ENCODE measurements around the gene AP3M1. TPM values are rescaled to one million over a fixed set of nuclear protein-coding genes. Genes with fewer than 3 reads are reported as not detected.
A peak's percentile ranks its signal among the peaks of the same experiment; 100 is the strongest.

The AP3M1 gene
- polyA plus RNA-seq, 3 donors = 17.5 to 32.0 (median 23.2) TPM

DNA sequence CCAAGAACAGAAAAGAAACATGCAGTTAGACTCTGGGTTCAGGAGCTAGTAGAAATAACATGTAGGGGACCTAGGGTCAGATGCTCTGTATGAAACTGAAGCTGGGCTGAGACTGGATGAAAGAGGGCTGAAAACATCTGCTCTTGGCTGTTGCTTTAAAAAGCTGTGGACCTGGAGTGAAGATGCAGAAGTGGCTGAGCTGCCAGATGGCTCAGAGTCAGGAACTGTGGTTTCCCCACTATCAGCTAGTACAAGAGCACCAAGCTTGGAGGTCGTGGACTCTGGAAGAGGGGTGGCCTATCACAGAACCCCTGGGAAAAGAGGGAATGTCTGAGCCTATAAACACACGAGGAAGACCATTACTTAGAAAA lies 6.3 kb upstream of the AP3M1 start:
- Histone ChIP-seq H3K27ac (ENCODE audit: low read depth in 1 of 2, low read length in 2 of 2) (no peak overlapping the region), H3K4me3 (replicated peaks in 1 of 3; ENCODE audit: low read depth in 2 of 3, low read length in 3 of 3) (no peak overlapping the region), H3K4me2 (replicated peaks; ENCODE audit: extremely low read depth, low read length, poor library complexity, severe bottlenecking) (no peak overlapping the region), H4K20me1 (ENCODE audit: insufficient read depth, low read length) (no peaks in the 10 kb centered on the region), H3K9ac (ENCODE audit: insufficient read depth, low read length, poor library complexity, severe bottlenecking) (no peak overlapping the region), H3K27me3 (ENCODE audit: control insufficient read depth in 2 of 2, insufficient read depth in 2 of 2, low read length in 2 of 2) (no peaks in the 10 kb centered on the region), H3K36me3 (replicated peaks in 1 of 2; ENCODE audit: control insufficient read depth in 1 of 2, insufficient read depth in 2 of 2, low read length in 2 of 2) (no peaks in the 10 kb centered on the region), H3K4me1 (ENCODE audit: control insufficient read depth in 1 of 2, insufficient read depth in 2 of 2, low read length in 2 of 2) (peaks cover 15 to 18% of the 10 kb centered on the region in 2 donors), H2AFZ (ENCODE audit: insufficient read depth, low read depth, low read length, poor library complexity, severe bottlenecking) (no peak overlapping the region), H3K79me2 (ENCODE audit: insufficient read depth, low read length) (peaks cover 38% of the 10 kb centered on the region), H3K9me3 (replicated peaks in 1 of 2; ENCODE audit: control insufficient read depth in 1 of 2, insufficient read depth in 1 of 2, low read length in 2 of 2) (no peaks in the 10 kb centered on the region)
- no peaks in the 10 kb centered on the region for H3K9me3 Mint-ChIP-seq
- peaks cover 31% of the 10 kb centered on the region for H3K4me1 Mint-ChIP-seq
- DNase-seq = no peak
- H3K36me3 Mint-ChIP-seq = peaks cover 0 to 1% of the 10 kb centered on the region in 2 donors
- no peaks in the 10 kb centered on the region for H3K27me3 Mint-ChIP-seq (ENCODE audit: low read depth in 3 of 3)
- peak overlapping the region in 3 of 7 donors; percentile 9 to 77 (median 69) for H3K27ac Mint-ChIP-seq
- intact Hi-C loops (cut with micrococcal nuclease) = loop anchor here (10.0 kb wide), 1 partner anchor 668 kb away; the partner anchor contains the start of gene KAT6B (in 2 of the 2)
- no CpG with 5 or more reads among the region's 2 CpGs for WGBS (ENCODE audit: insufficient coverage)
- H3K4me3 Mint-ChIP-seq = no peak overlapping the region
- TF ChIP-seq, protein P1, sequence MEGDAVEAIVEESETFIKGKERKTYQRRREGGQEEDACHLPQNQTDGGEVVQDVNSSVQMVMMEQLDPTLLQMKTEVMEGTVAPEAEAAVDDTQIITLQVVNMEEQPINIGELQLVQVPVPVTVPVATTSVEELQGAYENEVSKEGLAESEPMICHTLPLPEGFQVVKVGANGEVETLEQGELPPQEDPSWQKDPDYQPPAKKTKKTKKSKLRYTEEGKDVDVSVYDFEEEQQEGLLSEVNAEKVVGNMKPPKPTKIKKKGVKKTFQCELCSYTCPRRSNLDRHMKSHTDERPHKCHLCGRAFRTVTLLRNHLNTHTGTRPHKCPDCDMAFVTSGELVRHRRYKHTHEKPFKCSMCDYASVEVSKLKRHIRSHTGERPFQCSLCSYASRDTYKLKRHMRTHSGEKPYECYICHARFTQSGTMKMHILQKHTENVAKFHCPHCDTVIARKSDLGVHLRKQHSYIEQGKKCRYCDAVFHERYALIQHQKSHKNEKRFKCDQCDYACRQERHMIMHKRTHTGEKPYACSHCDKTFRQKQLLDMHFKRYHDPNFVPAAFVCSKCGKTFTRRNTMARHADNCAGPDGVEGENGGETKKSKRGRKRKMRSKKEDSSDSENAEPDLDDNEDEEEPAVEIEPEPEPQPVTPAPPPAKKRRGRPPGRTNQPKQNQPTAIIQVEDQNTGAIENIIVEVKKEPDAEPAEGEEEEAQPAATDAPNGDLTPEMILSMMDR (IDR thresholded peaks at IDR 0.05) = no peak

DNA sequence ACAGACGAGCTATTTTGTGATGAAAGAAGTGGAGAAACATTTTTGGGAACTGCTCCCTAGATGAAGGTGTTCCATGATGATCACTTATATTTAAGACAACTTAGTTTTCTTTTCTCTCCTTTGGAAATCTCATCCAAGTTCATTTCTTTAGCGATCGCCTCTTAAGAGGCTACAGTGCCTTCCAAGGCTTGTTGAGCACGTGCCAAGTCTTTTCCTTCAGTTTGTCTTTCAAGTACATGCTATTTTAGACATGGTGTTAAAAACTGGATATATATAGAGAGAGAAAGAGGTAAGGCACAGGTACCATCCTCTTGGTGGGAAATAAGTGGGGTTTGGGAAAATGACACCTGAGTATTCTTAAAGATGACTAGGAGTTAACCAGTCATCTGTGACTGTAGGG lies 3.0 kb upstream of the AP3M1 start:
- no peak for DNase-seq
- Mint-ChIP-seq H3K36me3 (peaks cover 0 to 1% of the 10 kb centered on the region in 2 donors), H3K4me1 (peaks cover 37% of the 10 kb centered on the region), H3K9me3 (no peaks in the 10 kb centered on the region), H3K27me3 (ENCODE audit: low read depth in 3 of 3) (no peaks in the 10 kb centered on the region), H3K4me3 (no peak overlapping the region), H3K27ac (no peak overlapping the region)
- Histone ChIP-seq H3K4me3 (replicated peaks in 1 of 3; ENCODE audit: low read depth in 2 of 3, low read length in 3 of 3) (no peak overlapping the region), H3K36me3 (replicated peaks in 1 of 2; ENCODE audit: control insufficient read depth in 1 of 2, insufficient read depth in 2 of 2, low read length in 2 of 2) (no peaks in the 10 kb centered on the region), H3K4me1 (ENCODE audit: control insufficient read depth in 1 of 2, insufficient read depth in 2 of 2, low read length in 2 of 2) (peaks cover 32 to 36% of the 10 kb centered on the region in 2 donors), H3K4me2 (replicated peaks; ENCODE audit: extremely low read depth, low read length, poor library complexity, severe bottlenecking) (no peak overlapping the region), H3K9ac (ENCODE audit: insufficient read depth, low read length, poor library complexity, severe bottlenecking) (no peak overlapping the region), H3K79me2 (ENCODE audit: insufficient read depth, low read length) (peaks cover 68% of the 10 kb centered on the region), H4K20me1 (ENCODE audit: insufficient read depth, low read length) (peaks cover under 1% of the 10 kb centered on the region), H3K9me3 (replicated peaks in 1 of 2; ENCODE audit: control insufficient read depth in 1 of 2, insufficient read depth in 1 of 2, low read length in 2 of 2) (no peaks in the 10 kb centered on the region), H2AFZ (ENCODE audit: insufficient read depth, low read depth, low read length, poor library complexity, severe bottlenecking) (no peak overlapping the region), H3K27ac (ENCODE audit: low read depth in 1 of 2, low read length in 2 of 2) (no peak overlapping the region), H3K27me3 (ENCODE audit: control insufficient read depth in 2 of 2, insufficient read depth in 2 of 2, low read length in 2 of 2) (no peaks in the 10 kb centered on the region)
- intact Hi-C loops (cut with micrococcal nuclease) = loop anchor here (5.0 to 10.0 kb wide), 5 partner anchors 34 to 671 kb away; partner anchors contain the start of gene KAT6B (in 2 of the 2)
- WGBS (ENCODE audit: insufficient coverage) = no CpG with 5 or more reads among the region's 4 CpGs
- TF ChIP-seq, protein P1 (IDR thresholded peaks at IDR 0.05) = no peak
